H9 (cell line): ENCODE data around the gene XPR1. TPM values are rescaled to one million over a fixed set of nuclear protein-coding genes. Genes with fewer than 3 reads are reported as not detected.

Experiments
- DNase-seq: peaks from one replicate; pipeline ENCODE4 v3.0.0-alpha.2; 2017
- H2AFZ ChIP-seq: one replicate; pipeline ENCODE4 v1.6.1; 2013; ENCODE audit warnings: mild to moderate bottlenecking, low read length, control low read depth, moderate library complexity
- H2AK5ac ChIP-seq: 2 replicates; pipeline ENCODE4 v1.6.1; 2013; ENCODE audit warnings: low read length, control low read depth, mixed read lengths; ENCODE audit not compliant: insufficient read length
- H2BK120ac ChIP-seq: one replicate; pipeline ENCODE4 v1.6.1; 2013; ENCODE audit warnings: low read depth, mild to moderate bottlenecking, low read length, control low read depth, inconsistent platforms; ENCODE audit not compliant: poor library complexity, severe bottlenecking
- H2BK12ac ChIP-seq: 2 replicates; pipeline ENCODE4 v1.6.1; 2013; ENCODE audit warnings: low read length, control low read depth, mixed read lengths, low read depth; ENCODE audit not compliant: insufficient read length
- H2BK15ac ChIP-seq: 2 replicates; pipeline ENCODE4 v1.6.1; 2013; ENCODE audit warnings: low read depth, low read length, control low read depth
- H2BK20ac ChIP-seq: one replicate; pipeline ENCODE4 v1.6.1; 2013; ENCODE audit warnings: low read depth, mild to moderate bottlenecking, low read length, control low read depth, inconsistent platforms; ENCODE audit not compliant: poor library complexity, severe bottlenecking
- H2BK5ac ChIP-seq: 2 replicates; pipeline ENCODE4 v1.6.1; 2013; ENCODE audit warnings: low read length, control low read depth, mixed read lengths; ENCODE audit not compliant: insufficient read length
- H3K14ac ChIP-seq: 2 replicates; pipeline ENCODE4 v1.6.1; 2013; ENCODE audit warnings: low read length, control low read depth; ENCODE audit not compliant: insufficient read depth
- H3K18ac ChIP-seq: 2 replicates; pipeline ENCODE4 v1.6.1; 2013; ENCODE audit warnings: low read depth, mild to moderate bottlenecking, mixed read lengths, low read length, control low read depth; ENCODE audit not compliant: insufficient read length
- H3K23ac ChIP-seq: 2 replicates; pipeline ENCODE4 v1.6.1; 2013; ENCODE audit warnings: low read length, control low read depth, mixed read lengths, low read depth; ENCODE audit not compliant: insufficient read length
- H3K23me2 ChIP-seq: 2 replicates; pipeline ENCODE4 v1.6.1; 2013; ENCODE audit warnings: low read depth, mild to moderate bottlenecking, mixed read lengths, low read length, control low read depth; ENCODE audit not compliant: insufficient read length, poor library complexity, severe bottlenecking
- H3K27ac ChIP-seq: 2 replicates; pipeline ENCODE4 v1.5.1; 2013; ENCODE audit warnings: low read length, control low read depth, mixed read lengths, low read depth; ENCODE audit not compliant: insufficient read length
- H3K27me3 ChIP-seq: 2 replicates; pipeline ENCODE4 v1.6.1; 2013; ENCODE audit warnings: low read length, control low read depth, inconsistent platforms; ENCODE audit not compliant: insufficient read depth
- H3K4ac ChIP-seq: 2 replicates; pipeline ENCODE4 v1.6.1; 2013; ENCODE audit warnings: low read depth, mild to moderate bottlenecking, control low read depth, inconsistent platforms, low read length, moderate library complexity
- H3K4me1 ChIP-seq: 2 replicates; pipeline ENCODE4 v1.6.1; 2013; ENCODE audit warnings: low read length, control low read depth, inconsistent platforms; ENCODE audit not compliant: insufficient read depth
- H3K4me2 ChIP-seq: 2 replicates; pipeline ENCODE4 v1.6.1; 2013; ENCODE audit warnings: low read length, control low read depth, mixed read lengths; ENCODE audit not compliant: insufficient read length, insufficient read depth
- H3K56ac ChIP-seq: 2 replicates; pipeline ENCODE4 v1.6.1; 2013; ENCODE audit warnings: low read depth, mild to moderate bottlenecking, mixed read lengths, low read length, control low read depth; ENCODE audit not compliant: insufficient read length
- H3K79me1 ChIP-seq: 2 replicates; pipeline ENCODE4 v1.6.1; 2013; ENCODE audit warnings: low read depth, mild to moderate bottlenecking, moderate library complexity, low read length, control low read depth, inconsistent platforms; ENCODE audit not compliant: insufficient read depth, poor library complexity, severe bottlenecking
- H3K79me2 ChIP-seq: 2 replicates; pipeline ENCODE4 v1.6.1; 2013; ENCODE audit warnings: low read length, control low read depth, inconsistent platforms; ENCODE audit not compliant: insufficient read depth
- H3K9ac ChIP-seq: 2 replicates; pipeline ENCODE4 v1.6.1; 2013; ENCODE audit warnings: low read length, control low read depth, mixed read lengths; ENCODE audit not compliant: insufficient read length; ENCODE audit errors: extremely low read depth
- H3K9me3 ChIP-seq: one replicate; pipeline ENCODE4 v1.6.1; 2013; ENCODE audit warnings: low read depth, low read length, inconsistent platforms; ENCODE audit not compliant: control insufficient read depth
- H3T11ph ChIP-seq: one replicate; pipeline ENCODE4 v1.6.1; 2013; ENCODE audit warnings: mild to moderate bottlenecking, low read length, control low read depth, inconsistent platforms
- H4K20me1 ChIP-seq: one replicate; pipeline ENCODE4 v1.6.1; 2013; ENCODE audit not compliant: control insufficient read depth, insufficient read length, insufficient read depth
- H4K5ac ChIP-seq: 2 replicates; pipeline ENCODE4 v1.6.1; 2013; ENCODE audit warnings: low read depth, mild to moderate bottlenecking, mixed read lengths, low read length, control low read depth; ENCODE audit not compliant: insufficient read length
- H4K8ac ChIP-seq: replicated peaks from 2 replicates; pipeline ENCODE4 v1.6.1; 2013; ENCODE audit warnings: low read length, control low read depth, mixed read lengths, low read depth; ENCODE audit not compliant: insufficient read length
- H4K91ac ChIP-seq: 2 replicates; pipeline ENCODE4 v1.6.1; 2013; ENCODE audit warnings: low read depth, mild to moderate bottlenecking, moderate library complexity, mixed read lengths, low read length, control low read depth; ENCODE audit not compliant: insufficient read length
- H3K27ac Mint-ChIP-seq, 3 experiments: 2 replicates in 2 of 3; 3 replicates in 1 of 3; pipeline ENCODE4 v1.8.0; 2020 to 2021; ENCODE audit warnings: mixed read lengths in 3 of 3, mild to moderate bottlenecking in 1 of 3, moderate library complexity in 1 of 3
- H3K27me3 Mint-ChIP-seq: 2 replicates; pipeline ENCODE4 v1.8.0; 2021; ENCODE audit warnings: low read depth, mild to moderate bottlenecking, moderate library complexity, mixed read lengths
- H3K36me3 Mint-ChIP-seq, 3 experiments: 2 replicates in 2 of 3; 3 replicates in 1 of 3; pipeline ENCODE4 v1.8.0; 2020 to 2021; ENCODE audit warnings: low read depth in 3 of 3, mixed read lengths in 3 of 3; ENCODE audit not compliant: insufficient read depth in 1 of 3
- H3K4me1 Mint-ChIP-seq, 2 experiments: 2 replicates each; pipeline ENCODE4 v1.8.0; 2020; ENCODE audit warnings: mixed read lengths in 2 of 2
- H3K4me3 Mint-ChIP-seq, 2 experiments: 2 replicates in 1 of 2; 3 replicates in 1 of 2; pipeline ENCODE4 v1.8.0; 2020 to 2021; ENCODE audit warnings: mild to moderate bottlenecking in 2 of 2, mixed read lengths in 2 of 2, moderate library complexity in 1 of 2
- H3K9me3 Mint-ChIP-seq, 2 experiments: 2 replicates in 1 of 2; 3 replicates in 1 of 2; pipeline ENCODE4 v1.8.0; 2020; ENCODE audit warnings: mild to moderate bottlenecking in 2 of 2, mixed read lengths in 2 of 2, moderate library complexity in 1 of 2
- WGBS: extraction: QIAGEN DNeasy Blood & Tissue Kit; methylation state at CpG from one replicate; pipeline ENCODE4 v1.1.7; 2013; ENCODE audit warnings: missing lambda C conversion rate, low lambda C conversion rate, mixed read lengths; ENCODE audit not compliant: insufficient read length; ENCODE audit errors: extremely low coverage; 5-methylcytosine and 5-hydroxymethylcytosine counted together
- total RNA-seq: library from RNA; stranded (reverse); gene quantifications from 2 replicates; pipeline ENCODE4 v1.2.1, GENCODE V29; 2021
- TF ChIP-seq, protein P1 (sequence below): fragments of 200-600 bp; sonication (generic); conservative IDR thresholded peaks from 3 replicates; pipeline ENCODE4 v1.8.0; 2021; ENCODE audit warnings: antibody characterized with exemption, mild to moderate bottlenecking

The XPR1 gene
- total RNA-seq, 1 experiment from 2014 or later, result 34.1 TPM

DNA sequence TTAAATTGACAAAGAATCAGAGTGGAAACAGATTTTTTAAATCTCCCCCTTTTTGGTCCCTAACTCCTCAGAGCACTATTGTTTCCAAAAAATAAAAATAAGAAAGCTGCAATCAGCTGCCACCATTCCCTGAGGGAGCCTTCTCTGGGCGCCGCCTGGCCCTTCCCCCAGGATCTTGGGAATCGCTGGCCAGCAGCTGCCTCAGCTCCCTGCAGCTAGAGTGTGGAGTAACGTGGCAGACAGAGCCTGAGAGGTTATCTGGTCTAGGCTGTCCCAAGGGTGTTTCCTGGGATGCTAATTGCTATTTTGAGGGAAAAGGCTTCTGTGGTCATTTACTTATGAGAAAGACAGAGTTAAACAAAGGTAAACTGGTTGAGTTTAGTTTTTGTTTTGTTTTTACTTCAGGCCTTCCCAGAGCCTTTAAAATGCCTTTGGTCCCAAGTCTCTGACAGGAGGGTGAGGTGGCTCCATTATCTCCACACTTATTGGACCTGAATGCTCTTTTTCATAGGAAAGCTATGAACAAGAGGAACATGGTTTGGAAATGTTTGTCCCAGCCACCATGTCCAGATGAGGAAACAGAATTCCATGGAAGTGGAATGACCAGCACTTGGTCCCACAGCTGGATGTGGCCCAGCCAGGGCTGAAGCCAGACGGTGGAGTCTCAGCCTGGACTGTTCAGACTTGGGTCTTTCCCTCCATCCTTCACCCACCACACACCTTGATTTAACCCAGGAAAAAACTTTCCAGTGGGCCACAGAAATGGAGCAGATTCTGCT lies 266.8 kb downstream of the XPR1 start:
- H4K20me1 ChIP-seq, result no peaks in the 10 kb centered on the region
- H3K9me3 ChIP-seq, result no peaks in the 10 kb centered on the region
- no peak overlapping the region for H2BK5ac ChIP-seq
- no CpG with 5 or more reads among the region's 5 CpGs for WGBS
- H3K4me1 ChIP-seq, result peaks cover 5% of the 10 kb centered on the region; the same call in 1 of the 2 replicates
- no peaks in the 10 kb centered on the region for H3K27me3 ChIP-seq
- TF ChIP-seq, protein P1, sequence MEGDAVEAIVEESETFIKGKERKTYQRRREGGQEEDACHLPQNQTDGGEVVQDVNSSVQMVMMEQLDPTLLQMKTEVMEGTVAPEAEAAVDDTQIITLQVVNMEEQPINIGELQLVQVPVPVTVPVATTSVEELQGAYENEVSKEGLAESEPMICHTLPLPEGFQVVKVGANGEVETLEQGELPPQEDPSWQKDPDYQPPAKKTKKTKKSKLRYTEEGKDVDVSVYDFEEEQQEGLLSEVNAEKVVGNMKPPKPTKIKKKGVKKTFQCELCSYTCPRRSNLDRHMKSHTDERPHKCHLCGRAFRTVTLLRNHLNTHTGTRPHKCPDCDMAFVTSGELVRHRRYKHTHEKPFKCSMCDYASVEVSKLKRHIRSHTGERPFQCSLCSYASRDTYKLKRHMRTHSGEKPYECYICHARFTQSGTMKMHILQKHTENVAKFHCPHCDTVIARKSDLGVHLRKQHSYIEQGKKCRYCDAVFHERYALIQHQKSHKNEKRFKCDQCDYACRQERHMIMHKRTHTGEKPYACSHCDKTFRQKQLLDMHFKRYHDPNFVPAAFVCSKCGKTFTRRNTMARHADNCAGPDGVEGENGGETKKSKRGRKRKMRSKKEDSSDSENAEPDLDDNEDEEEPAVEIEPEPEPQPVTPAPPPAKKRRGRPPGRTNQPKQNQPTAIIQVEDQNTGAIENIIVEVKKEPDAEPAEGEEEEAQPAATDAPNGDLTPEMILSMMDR, result no peak
- no peaks in the 10 kb centered on the region; a peak in 1 of 5 replicates for H3K9me3 Mint-ChIP-seq
- no peak overlapping the region for H4K91ac ChIP-seq
- no peak overlapping the region for H2BK12ac ChIP-seq
- no peaks in the 10 kb centered on the region; a peak in 1 of 7 replicates for H3K36me3 Mint-ChIP-seq
- H3T11ph ChIP-seq, result no peak overlapping the region
- no peak overlapping the region for H3K56ac ChIP-seq
- DNase-seq, result no peak
- H3K23ac ChIP-seq, result no peak overlapping the region
- H4K5ac ChIP-seq, result no peak overlapping the region
- H3K79me2 ChIP-seq, result no peaks in the 10 kb centered on the region
- no peak overlapping the region for H3K18ac ChIP-seq
- H4K8ac ChIP-seq, result no peak overlapping the region
- no peak overlapping the region for H3K9ac ChIP-seq
- no peak overlapping the region for H2BK15ac ChIP-seq
- H3K4me2 ChIP-seq, result no peak overlapping the region
- peaks cover 14 to 25% of the 10 kb centered on the region in 2 experiments for H3K4me1 Mint-ChIP-seq
- H2AK5ac ChIP-seq, result no peak overlapping the region
- H2BK20ac ChIP-seq, result no peak overlapping the region
- no peak overlapping the region for H3K27ac ChIP-seq
- peaks cover 5% of the 10 kb centered on the region for H3K27me3 Mint-ChIP-seq
- no peak overlapping the region for H3K4me3 Mint-ChIP-seq
- no peaks in the 10 kb centered on the region for H3K23me2 ChIP-seq
- H3K4ac ChIP-seq, result no peak overlapping the region
- H2AFZ ChIP-seq, result no peak overlapping the region
- no peak overlapping the region for H2BK120ac ChIP-seq
- H3K79me1 ChIP-seq, result no peaks in the 10 kb centered on the region
- H3K14ac ChIP-seq, result peak overlapping the region; percentile 26; the same call in 1 of the 2 replicates
- H3K27ac Mint-ChIP-seq, result no peak overlapping the region
